Neural cell (in vitro differentiated cells): ENCODE results near the gene BMERB1. TPM values are rescaled to one million over a fixed set of nuclear protein-coding genes. Genes with fewer than 3 reads are reported as not detected.

Source experiments
- H2AFZ ChIP-seq: fragments of 200-600, 300-800 bp; sonication (generic), shearing (Covaris generic); 2 replicates; pipeline ENCODE4 v1.6.0; 2014; ENCODE audit warnings: low read depth, mild to moderate bottlenecking, antibody characterized with exemption, low read length, moderate library complexity
- H3F3A ChIP-seq: fragments of 200-600 bp; shearing (Covaris generic); 2 replicates; pipeline ENCODE4 v1.6.1; 2016; ENCODE audit warnings: mild to moderate bottlenecking, moderate library complexity, mixed read lengths, antibody characterized with exemption, low read length; ENCODE audit not compliant: insufficient read depth, poor library complexity, severe bottlenecking
- H3K27ac ChIP-seq: fragments of 200-600, 300-800 bp; sonication (generic), shearing (Covaris generic); 2 replicates; pipeline ENCODE4 v1.5.1; 2014; ENCODE audit warnings: mild to moderate bottlenecking, low read length, moderate library complexity
- H3K27me3 ChIP-seq: fragments of 300-800, 200-600 bp; sonication (generic), shearing (Covaris generic); 2 replicates; pipeline ENCODE4 v1.6.0; 2014; ENCODE audit warnings: mild to moderate bottlenecking, low read depth, low read length, moderate library complexity; ENCODE audit not compliant: insufficient read depth
- H3K36me3 ChIP-seq: fragments of 300-800, 200-600 bp; sonication (generic), shearing (Covaris generic); 2 replicates; pipeline ENCODE4 v1.5.1; 2014; ENCODE audit warnings: mild to moderate bottlenecking, antibody characterized with exemption, low read length, moderate library complexity; ENCODE audit not compliant: insufficient read depth
- H3K4me2 ChIP-seq: fragments of 300-800, 200-600 bp; sonication (generic), shearing (Covaris generic); 2 replicates; pipeline ENCODE4 v1.6.0; 2014; ENCODE audit warnings: mild to moderate bottlenecking, low read length
- H3K4me3 ChIP-seq: fragments of 300-800, 200-600 bp; sonication (generic), shearing (Covaris generic); 2 replicates; pipeline ENCODE4 v1.5.1; 2014; ENCODE audit warnings: mild to moderate bottlenecking, low read length, moderate library complexity
- H3K79me2 ChIP-seq: fragments of 200-600 bp; shearing (Covaris generic); replicated peaks from 2 replicates; pipeline ENCODE4 v1.6.0; 2014; ENCODE audit warnings: mild to moderate bottlenecking, low read length, moderate library complexity; ENCODE audit not compliant: insufficient read depth
- H3K9ac ChIP-seq: fragments of 300-800, 200-600 bp; sonication (generic), shearing (Covaris generic); 2 replicates; pipeline ENCODE4 v1.6.1; 2016; ENCODE audit warnings: mild to moderate bottlenecking, low read length, mixed read lengths
- H3K9me2 ChIP-seq: fragments of 200-600 bp; shearing (Covaris generic); 2 replicates; pipeline ENCODE4 v1.6.1; 2016; ENCODE audit warnings: mild to moderate bottlenecking, low read length, mixed read lengths; ENCODE audit not compliant: insufficient read depth
- H3K9me3 ChIP-seq: fragments of 200-600, 300-800 bp; sonication (generic), shearing (Covaris generic); 2 replicates; pipeline ENCODE4 v1.6.1; 2016; ENCODE audit warnings: mild to moderate bottlenecking, mixed run types, low read length, moderate library complexity, mixed read lengths
- H4K20me1 ChIP-seq: fragments of 200-600 bp; shearing (Covaris generic); 2 replicates; pipeline ENCODE4 v1.6.1; 2016; ENCODE audit warnings: mild to moderate bottlenecking, mixed run types; ENCODE audit not compliant: insufficient read depth
- EZH2 ChIP-seq: fragments of 200-600, 300-800 bp; shearing (Covaris generic), sonication (generic); IDR thresholded peaks from 2 replicates; pipeline ENCODE4 v1.6.1; 2014; ENCODE audit warnings: antibody characterized with exemption, low read length, borderline replicate concordance, mild to moderate bottlenecking; ENCODE audit not compliant: insufficient read depth, poor library complexity, severe bottlenecking
- POLR2AphosphoS5 ChIP-seq: IDR thresholded peaks from 2 replicates; pipeline ENCODE4 v1.6.1; 2012
- RAD21 ChIP-seq: fragments of 450-650 bp; conservative IDR thresholded peaks from 2 replicates; pipeline ENCODE4 v1.6.1; 2014; ENCODE audit warnings: antibody characterized with exemption, mild to moderate bottlenecking, moderate library complexity
- REST ChIP-seq: IDR thresholded peaks from 2 replicates; pipeline ENCODE4 v1.6.1; 2012; ENCODE audit warnings: borderline replicate concordance
- SMC3 ChIP-seq: fragments of 450-650 bp; conservative IDR thresholded peaks from 2 replicates; pipeline ENCODE4 v1.6.1; 2014; ENCODE audit warnings: antibody characterized with exemption, mild to moderate bottlenecking, moderate library complexity; ENCODE audit not compliant: poor library complexity
- TAF1 ChIP-seq: IDR thresholded peaks from 2 replicates; pipeline ENCODE4 v1.6.1; 2012; ENCODE audit warnings: low read depth
- polyA plus RNA-seq: library from polyadenylated mRNA; depleted of rRNA; stranded (reverse); fragments of >200 nt; gene quantifications from 2 replicates; pipeline ENCODE4 v1.2.3, GENCODE V29; 2014
- TF ChIP-seq, protein P1 (sequence below): fragments of 450-650 bp; IDR thresholded peaks from 2 replicates; pipeline ENCODE4 v1.5.1; 2014; ENCODE audit warnings: antibody characterized with exemption, mild to moderate bottlenecking, moderate library complexity; ENCODE audit not compliant: poor library complexity, severe bottlenecking

Gene BMERB1
- polyA plus RNA-seq, 1 donor from 2014 or later: 149 TPM

DNA sequence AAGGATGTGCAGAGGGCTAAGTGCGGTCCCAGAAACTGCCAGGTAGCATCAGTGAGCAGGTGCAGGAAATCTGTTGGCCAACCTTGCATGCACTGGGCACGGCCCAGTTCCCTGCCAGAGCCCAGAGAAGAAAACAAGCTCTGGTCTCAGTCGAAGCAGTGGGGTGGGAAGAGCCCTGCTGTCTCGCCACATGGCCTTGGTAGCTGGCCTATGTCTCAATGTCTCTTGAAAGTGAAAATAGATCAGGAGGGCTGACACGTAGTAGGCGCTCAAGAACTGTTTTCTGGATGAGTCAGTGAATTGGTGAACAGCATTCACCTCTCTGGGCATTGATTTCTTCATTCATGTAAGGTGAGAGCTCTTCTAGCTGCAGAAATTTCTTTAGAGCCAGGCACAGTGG is 118.1 kb downstream of the BMERB1 start:
- no peak overlapping the region for H3K4me3 ChIP-seq
- no peaks in the 10 kb centered on the region for H4K20me1 ChIP-seq
- H3F3A ChIP-seq: no peaks in the 10 kb centered on the region
- H3K27ac ChIP-seq: no peak overlapping the region
- no peak for TF ChIP-seq REST
- no peak overlapping the region for H2AFZ ChIP-seq
- H3K27me3 ChIP-seq: no peaks in the 10 kb centered on the region
- no peaks in the 10 kb centered on the region for H3K9me3 ChIP-seq
- H3K9me2 ChIP-seq: no peaks in the 10 kb centered on the region
- H3K4me2 ChIP-seq: no peak overlapping the region
- no peaks in the 10 kb centered on the region for H3K36me3 ChIP-seq
- H3K79me2 ChIP-seq: no peaks in the 10 kb centered on the region
- H3K9ac ChIP-seq: no peak overlapping the region

DNA sequence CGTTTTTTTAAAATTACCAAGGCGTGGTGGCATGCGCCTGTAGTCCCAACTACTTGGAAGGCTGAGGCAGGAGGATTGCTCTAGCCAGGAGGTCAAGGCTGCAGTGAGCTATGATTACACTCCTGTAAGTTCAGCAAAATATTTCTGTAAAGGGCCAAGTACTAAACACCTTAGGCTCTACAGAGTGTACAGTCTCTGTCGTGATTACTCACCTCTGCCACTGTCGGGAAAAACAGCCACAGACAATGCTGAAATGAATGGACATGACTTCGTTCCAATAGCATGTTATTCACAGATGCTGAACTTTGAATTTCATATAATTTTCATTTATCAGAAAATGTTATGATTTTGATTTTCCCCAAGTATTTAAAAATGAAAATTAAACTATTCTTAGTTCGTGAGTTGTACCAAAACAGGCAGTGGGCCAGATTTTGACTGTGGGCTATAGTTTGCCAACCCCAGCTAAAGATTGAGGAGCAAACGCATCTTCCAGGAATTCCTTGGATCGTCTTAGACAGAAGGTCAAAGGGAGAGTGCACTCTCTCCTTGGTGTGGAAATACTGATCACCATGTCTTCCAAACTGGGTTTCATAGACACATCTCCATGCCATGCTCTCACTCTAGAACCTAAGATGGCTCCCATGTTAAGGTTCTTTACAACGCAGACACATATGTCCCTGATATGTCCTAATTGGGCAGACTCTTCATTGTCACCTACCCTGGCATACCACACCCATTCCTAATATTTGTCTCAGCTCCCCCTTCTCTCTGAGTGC is 119.1 kb downstream of the BMERB1 start:
- Histone ChIP-seq H3K9ac (no peak overlapping the region), H3K27ac (no peak overlapping the region), H3K4me2 (no peak overlapping the region), H3F3A (no peaks in the 10 kb centered on the region), H3K4me3 (no peak overlapping the region), H3K36me3 (no peaks in the 10 kb centered on the region), H3K9me3 (no peaks in the 10 kb centered on the region), H4K20me1 (no peaks in the 10 kb centered on the region), H3K27me3 (no peaks in the 10 kb centered on the region), H2AFZ (no peak overlapping the region), H3K9me2 (no peaks in the 10 kb centered on the region), H3K79me2 (no peaks in the 10 kb centered on the region)
- TF ChIP-seq TAF1 (no peak), SMC3 (no peak), EZH2 (no peak), REST (no peak), POLR2AphosphoS5 (no peak), RAD21 (no peak)
- TF ChIP-seq, protein P1, sequence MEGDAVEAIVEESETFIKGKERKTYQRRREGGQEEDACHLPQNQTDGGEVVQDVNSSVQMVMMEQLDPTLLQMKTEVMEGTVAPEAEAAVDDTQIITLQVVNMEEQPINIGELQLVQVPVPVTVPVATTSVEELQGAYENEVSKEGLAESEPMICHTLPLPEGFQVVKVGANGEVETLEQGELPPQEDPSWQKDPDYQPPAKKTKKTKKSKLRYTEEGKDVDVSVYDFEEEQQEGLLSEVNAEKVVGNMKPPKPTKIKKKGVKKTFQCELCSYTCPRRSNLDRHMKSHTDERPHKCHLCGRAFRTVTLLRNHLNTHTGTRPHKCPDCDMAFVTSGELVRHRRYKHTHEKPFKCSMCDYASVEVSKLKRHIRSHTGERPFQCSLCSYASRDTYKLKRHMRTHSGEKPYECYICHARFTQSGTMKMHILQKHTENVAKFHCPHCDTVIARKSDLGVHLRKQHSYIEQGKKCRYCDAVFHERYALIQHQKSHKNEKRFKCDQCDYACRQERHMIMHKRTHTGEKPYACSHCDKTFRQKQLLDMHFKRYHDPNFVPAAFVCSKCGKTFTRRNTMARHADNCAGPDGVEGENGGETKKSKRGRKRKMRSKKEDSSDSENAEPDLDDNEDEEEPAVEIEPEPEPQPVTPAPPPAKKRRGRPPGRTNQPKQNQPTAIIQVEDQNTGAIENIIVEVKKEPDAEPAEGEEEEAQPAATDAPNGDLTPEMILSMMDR: no peak
